NCI-H2107 treated with DMSO at 0.1 percent for 48 hours (cell line): ENCODE results near the gene ALDH2.
A peak's percentile ranks its signal among the peaks of the same experiment; 100 is the strongest.
"Not testable (repeated sequence)": the region's sequence is repeated elsewhere in the genome, so short reads cannot be mapped to it uniquely, and the experiment has no call there.

ENCODE experiments used
- DNase-seq: peaks from one replicate; lab custom pipeline; 2025; ENCODE audit not compliant: unreplicated experiment; lab: John Stamatoyannopoulos, UW

Gene ALDH2

DNA sequence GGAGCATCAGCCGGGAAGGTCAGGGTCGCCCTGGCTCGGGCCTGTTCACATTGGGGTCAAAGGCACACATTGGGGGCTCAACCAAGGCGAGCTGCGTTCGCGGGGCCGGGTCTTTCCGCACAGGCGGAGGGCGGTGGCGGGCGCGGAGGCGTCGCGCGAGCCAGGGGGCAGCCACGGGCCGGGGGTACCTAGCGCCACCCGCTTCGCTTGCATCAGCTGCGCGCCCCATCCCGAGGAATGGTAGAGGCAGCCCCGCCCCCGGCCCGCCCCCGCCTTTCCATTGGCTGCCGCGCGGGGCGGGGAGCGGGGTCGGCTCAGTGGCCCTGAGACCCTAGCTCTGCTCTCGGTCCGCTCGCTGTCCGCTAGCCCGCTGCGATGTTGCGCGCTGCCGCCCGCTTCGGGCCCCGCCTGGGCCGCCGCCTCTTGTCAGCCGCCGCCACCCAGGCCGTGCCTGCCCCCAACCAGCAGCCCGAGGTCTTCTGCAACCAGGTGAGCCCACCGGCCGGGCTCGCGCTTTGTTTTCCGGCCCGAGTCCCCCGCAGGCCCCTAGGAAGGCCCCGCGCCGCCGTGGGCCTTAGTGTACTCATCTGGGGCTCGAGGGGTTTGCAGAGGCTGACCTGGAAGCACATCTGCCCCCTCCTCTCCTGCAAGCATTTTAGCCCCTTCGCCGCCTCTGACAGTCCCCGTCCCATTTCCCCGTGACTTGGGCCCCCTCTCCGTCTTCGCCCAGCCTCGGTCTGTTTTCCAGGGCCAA is at the start of gene ALDH2:
Gene ALDH2 (plus strand): TSS at position 326 of the 754 bp plus-strand sequence. CDS start 50 bp downstream, at position 376.
- peak; percentile 20 for DNase-seq

DNA sequence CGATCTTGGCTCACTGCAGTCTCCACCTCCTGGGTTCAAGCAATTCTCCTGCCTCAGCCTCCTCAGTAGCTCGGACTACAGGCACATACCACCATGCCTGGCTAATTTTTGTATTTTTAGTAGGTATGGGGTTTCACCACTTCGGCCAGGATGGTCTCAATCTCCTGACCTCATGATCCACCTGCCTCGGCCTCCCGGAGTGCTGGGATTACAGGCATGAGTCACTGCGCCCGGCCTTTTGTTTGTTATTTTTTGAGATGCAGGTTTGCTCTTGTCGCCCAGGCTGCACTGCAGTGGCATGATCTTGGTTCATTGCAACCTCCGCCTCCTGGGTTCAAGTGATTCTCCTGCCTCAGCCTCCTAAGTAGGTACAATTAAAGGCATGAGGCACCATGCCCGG is 47.4 kb upstream of the ALDH2 start:
- not testable (repeated sequence) for DNase-seq

DNA sequence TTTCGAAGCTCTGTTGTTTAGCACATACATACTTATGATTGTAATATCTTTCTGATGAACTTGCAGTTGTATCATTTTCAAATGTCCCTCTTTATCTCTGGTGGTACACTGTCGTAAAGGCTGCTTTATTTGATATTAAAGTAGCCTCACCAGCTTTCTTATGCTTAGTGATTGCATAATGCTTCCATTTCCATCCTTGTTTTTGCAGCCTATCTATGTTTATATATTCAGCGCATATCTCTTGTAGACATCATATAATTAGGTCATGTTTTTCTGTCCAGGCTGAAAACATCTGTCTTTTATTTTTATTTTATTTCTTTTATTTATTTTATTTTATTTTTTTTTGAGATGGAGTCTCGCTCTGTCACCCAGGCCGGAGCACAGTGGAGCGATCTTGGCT is 46.3 kb upstream of the ALDH2 start:
- no peak for DNase-seq

DNA sequence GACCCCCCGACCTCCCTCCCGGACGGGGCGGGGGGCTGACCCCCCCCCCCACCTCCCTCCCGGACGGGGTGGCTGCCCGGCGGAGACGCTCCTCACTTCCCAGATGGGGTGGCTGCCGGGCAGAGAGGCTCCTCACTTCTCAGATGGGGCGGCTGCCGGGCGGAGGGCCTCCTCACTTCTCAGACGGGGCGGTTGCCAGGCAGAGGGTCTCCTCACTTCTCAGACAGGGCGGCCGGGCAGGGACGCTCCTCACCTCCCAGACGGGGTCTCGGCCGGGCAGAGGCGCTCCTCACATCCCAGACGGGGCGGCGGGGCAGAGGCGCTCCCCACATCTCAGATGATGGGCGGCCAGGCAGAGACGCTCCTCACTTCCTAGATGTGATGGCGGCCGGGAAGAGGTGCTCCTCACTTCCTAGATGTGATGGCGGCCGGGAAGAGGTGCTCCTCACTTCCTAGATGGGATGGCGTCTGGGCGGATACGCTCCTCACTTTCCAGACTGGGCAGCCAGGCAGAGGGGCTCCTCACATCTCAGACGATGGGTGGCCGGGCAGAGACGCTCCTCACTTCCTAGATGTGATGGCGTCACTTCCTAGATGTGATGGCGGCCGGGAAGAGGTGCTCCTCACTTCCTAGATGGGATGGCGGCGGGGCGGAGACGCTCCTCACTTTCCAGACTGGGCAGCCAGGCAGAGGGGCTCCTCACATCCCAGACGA is 42.9 kb upstream of the ALDH2 start:
- not testable (repeated sequence) for DNase-seq

DNA sequence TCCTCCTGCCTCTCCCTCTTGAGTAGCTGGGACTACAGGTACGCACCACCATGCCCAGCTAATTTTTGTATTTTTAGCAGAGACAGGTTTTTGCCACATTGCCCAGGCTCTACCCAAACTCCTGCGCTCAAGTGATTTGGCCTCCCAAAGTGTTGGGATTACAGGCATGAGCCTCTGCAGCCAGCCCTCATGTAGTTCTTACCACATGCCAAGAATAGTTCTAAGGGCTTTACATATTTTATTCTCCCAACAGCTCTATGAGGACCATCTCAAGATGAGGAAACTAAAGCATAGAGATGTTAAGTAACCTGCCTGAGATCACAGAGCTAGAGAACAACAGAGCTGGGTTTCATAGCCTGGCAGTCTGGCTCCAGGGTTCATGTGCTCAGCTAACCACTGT is 37.9 kb upstream of the ALDH2 start:
- no peak for DNase-seq

DNA sequence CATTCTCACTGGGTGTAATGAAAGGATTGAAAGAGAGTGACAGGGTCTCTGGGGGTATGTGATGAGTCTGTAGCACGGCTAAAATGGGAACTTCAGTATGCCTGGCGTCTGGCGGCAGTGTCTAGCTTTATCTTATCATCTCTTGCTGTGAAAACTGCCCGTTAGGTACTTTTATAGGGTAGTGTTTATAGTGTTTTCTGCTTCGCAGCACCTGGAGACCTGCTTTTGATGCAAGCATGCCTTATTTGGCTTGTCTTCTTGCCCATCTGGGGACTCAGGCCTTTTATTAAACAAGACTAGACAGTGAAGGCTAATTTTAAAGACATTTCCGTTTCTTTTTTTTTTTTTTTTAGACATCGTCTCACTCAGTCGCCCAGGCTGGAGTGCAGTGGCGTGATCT is 36.3 kb upstream of the ALDH2 start:
- no peak for DNase-seq

DNA sequence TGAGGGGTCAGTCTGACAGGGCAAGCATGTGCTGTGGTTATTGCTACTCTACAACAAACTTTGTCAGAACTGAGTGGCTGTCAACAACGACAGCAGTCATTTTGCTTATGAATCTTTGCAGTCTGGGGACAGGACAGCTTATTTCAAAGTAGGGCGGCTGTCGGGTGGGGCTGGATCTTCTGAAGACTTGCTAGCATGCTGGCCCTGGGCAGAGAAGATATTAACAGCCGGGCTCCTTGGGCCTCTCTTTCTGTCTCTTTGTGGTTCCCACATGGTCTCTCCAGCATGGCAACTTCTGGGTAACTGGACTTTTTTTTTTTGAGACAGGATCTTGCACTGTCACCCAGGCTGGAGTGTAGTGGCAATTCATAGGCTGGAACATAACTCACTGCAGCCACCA is 33.9 kb upstream of the ALDH2 start:
- no peak for DNase-seq

DNA sequence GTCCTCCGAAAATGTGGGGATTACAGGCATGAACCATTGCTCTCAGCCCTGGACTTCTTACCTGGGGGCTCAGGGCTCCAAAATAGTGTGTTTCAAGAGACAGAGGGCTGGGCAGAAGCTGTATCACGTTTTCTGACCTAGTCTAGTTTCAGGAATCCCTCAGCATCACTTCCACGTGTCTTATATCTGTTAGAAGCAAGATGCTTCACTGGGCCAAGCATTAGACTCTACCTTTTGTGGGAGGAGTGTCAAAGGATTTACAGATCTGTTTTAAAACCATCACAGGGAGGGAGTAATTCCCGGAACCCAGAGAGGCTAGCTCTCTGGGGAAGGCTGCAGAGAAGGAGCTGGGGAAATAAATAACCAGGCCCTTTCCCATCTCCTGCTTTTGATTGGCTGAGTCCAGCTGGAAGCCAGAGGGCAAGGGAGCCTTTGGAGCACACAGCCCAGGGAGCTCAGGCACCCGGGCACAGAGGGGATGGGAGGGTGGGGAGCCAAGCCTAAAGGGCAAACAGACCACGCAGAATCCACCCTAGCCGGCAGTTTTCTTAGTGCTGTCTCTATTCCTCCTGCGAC is 33.3 kb upstream of the ALDH2 start:
- no peak for DNase-seq

DNA sequence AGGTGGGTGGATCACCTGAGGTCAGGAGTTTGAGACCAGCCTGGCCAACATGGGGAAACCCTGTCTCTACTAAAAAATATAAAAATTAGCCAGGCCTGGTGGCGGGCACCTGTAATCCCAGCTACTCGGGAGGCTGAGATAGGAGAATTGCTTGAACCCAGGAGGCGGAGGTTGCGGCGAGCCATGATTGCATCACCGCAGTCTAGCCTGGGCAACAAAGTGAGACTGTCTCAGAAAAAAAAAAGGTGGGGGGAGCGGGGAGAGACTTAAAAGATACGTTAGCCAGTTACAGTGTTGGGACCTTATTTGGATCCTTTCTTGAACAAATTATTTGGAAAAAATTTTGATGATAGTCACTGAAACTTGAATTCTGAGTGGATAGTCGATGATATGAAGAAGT is 27.2 kb upstream of the ALDH2 start:
- DNase-seq = not testable (repeated sequence)

DNA sequence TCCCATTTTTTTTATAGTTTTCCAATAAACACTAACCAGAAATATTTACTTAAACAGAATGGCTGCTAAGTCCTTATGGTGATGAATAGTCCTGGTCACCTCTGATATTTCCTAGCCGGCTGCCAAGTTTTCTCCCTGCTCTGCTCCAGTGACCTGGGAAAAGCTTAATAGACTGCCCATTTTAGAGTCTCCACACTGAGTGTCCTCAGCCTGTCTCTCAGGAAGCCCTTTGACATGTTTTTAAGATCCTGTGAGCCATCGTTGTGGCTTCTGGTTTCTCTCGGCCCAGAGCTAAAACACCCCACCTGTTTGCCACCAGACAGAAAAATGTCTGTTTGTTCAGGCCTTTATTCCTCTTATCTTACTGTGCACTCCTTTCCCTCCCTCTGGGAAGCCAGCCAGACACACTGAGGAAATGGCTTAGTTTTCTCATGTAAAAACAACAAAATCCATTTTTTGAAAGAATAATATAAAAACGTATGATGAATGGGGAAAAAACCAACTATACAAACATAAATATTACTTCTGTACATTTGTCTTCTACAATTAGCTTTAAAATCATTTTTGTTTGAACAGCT is 25.4 kb upstream of the ALDH2 start:
- no peak for DNase-seq

DNA sequence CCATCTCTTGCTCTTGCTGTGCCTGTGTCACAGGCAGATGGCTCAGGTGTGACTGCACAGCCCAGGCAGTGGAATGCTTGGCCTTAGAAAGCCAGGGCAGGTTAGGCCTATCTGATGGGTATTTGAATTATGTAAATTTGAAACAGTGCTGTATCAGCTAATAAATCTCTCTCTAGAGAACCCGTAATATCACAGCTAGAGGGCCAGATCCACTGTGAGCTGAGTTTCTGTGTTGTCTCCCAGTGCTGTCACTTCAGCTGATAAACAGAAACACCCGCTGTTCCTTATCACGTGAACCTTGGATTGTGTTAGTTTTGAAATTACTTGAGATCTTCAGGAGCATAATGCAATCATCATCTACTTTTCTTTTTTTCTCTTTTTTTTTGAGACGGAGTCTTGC is 21.5 kb upstream of the ALDH2 start:
- DNase-seq = no peak

DNA sequence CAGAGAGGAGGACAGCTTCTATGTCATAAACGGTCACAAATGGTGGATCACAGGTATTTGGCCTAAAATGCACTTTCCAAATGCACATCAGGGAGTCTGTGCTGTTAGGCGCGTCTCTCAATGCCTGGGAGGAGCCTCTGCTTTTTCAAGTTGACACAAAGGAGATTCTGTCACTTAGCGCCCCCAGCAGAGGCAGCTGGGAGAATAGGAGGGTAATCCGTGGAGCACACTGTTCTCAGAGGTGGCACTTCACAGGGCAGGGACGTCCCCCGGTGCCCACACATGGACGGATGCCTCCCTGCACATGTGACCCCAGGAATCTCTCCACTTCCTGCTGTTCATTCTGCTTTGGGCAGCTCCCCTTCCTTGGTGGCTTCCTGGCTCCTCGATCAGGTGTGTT is 19.4 kb upstream of the ALDH2 start:
- no peak for DNase-seq

DNA sequence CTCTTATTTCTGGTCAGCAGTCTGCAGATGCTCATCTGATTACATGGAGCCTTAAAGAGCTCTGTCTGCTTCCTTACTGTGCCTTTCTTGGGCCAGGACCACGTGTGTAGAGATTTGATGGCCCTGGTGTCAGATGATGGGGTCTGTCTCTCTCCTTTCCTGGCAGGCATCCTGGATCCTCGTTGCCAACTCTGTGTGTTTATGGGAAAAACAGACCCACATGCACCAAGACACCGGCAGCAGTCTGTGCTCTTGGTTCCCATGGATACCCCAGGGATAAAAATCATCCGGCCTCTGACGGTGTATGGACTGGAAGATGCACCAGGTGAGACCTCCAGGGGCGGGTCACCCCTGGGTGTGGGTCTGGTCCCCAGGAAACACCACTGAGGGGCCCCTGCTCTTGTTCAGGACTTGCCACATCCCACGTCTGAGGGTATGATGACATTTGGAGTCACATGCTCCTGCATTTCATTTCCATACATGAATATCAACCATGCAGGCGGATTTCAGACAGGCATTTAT is 18.5 kb upstream of the ALDH2 start:
- DNase-seq = no peak

DNA sequence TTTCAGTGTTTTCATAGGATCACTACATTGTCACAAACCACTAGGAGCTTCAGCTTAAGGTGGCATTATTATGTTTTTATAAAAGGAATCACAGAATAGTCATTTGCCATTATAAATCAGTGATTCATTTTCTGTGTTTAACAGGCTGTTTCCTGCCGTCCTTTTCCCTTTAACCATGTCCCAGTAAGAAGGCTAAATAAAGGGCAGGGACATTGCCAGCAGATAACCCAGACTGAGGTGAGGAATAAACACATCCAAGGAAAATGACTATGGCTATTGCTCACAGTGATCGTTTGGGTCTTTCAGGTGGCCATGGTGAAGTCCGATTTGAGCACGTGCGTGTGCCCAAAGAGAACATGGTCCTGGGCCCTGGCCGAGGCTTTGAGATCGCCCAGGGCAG is 17.9 kb upstream of the ALDH2 start:
- no peak for DNase-seq

DNA sequence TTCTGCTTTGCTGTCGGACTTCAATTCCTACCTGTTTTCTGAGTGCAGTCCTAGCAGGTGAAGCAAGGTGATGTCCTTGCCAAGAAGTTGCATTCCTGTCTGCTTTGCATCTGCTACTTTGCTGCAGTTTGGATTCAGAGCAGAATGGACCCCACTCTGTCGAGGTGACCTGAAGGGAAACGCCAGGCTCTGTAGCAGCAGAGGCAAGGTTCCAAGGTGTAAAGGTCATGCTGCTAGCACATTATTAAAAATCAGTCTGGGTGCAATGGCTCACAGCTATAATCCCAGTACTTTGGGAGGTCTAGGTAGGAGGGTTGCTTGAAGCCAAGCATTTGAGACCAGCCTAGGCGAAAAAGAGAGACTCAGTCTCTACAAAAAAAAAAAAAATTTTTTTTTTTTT is 17.3 kb upstream of the ALDH2 start:
- DNase-seq = no peak

DNA sequence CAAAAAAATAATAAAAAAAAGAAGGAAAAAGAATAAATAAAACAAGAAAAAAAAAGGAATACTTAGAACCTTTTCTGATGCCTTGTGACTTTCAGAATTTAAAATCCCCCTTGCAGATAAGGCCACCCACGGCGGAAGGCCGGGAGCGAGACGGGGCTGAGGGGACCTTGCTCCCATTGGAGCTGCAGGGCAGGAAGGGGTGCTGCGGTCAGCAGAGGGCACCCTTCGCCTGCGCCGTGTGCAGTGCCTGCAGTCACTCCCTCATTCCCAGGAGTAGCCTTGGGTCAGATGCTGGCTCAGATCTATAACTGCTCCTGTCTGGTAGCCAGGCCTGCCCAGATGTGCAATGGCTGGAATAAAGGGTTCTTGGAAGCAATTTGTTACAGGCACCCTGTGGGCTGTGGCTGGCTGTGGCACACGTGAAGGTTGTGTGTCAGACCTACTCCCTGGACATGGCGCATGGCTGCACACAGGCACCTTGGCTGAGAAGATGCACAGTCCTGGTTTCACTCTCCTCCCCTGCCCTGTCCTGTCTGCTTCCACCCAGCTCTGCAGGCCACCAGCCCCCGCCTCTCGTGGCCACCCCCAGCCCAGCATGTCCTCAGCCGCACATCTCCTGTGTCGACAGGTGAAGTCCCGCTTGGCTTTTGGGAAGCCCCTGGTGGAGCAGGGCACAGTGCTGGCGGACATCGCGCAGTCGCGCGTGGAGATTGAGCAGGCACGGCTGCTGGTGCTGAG is 13.4 kb upstream of the ALDH2 start:
- peak; percentile 3 for DNase-seq

DNA sequence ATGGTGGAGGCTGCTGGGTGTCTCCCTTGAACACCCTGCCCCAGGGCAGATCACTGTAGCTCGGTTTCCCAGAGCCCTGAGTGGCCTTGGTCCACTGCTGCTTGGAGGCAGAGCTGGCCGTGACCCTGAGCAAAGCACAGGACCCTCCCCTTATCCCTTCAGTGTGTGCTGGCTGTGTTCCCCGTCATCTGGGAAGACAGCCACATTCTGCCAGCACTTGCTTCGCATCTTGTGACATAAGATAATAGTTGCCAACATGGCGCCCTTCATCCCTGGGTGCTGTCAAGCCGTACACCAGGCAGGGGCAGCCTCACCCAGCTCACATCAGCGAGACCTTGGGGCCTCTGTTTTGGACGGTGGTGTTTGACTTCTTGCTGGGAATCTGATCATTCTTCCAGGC is 12.1 kb upstream of the ALDH2 start:
- DNase-seq = no peak

DNA sequence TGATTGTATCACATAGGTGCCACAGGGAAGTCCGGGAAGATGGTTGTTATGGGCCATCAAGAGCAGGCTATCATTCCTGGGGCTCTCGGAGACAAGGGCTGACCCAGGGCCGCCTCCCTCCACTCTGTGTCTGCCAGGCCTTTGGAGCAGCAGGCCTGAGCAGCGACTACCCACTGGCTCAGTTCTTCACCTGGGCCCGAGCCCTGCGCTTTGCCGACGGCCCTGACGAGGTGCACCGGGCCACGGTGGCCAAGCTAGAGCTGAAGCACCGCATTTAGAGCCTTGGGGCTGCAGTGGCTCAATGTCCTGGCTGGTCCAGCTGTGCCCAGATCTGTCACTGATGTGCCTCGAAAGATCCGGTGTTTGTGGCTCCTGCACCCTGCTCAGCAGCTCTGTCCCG is 10.5 kb upstream of the ALDH2 start:
- no peak for DNase-seq

DNA sequence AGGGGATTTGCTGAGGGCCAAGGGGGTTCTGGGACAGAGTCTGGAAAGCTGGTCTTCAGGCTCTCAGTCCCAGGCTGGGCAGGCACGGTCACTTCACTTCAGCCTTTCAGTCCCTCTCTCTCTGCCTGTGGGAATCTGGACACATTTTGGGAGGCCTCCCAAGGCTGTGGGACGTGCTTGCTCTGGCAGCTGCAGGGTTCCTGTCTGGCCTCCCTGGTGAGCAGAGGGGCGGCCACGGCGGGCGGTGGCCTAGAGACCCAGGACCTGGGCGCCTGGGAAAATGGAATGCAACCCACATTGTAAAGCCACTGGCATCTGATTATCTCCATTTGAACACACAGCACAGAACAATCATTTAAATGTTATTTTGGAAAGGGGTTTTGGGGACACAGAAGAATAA is 10.1 kb upstream of the ALDH2 start:
- no peak for DNase-seq

DNA sequence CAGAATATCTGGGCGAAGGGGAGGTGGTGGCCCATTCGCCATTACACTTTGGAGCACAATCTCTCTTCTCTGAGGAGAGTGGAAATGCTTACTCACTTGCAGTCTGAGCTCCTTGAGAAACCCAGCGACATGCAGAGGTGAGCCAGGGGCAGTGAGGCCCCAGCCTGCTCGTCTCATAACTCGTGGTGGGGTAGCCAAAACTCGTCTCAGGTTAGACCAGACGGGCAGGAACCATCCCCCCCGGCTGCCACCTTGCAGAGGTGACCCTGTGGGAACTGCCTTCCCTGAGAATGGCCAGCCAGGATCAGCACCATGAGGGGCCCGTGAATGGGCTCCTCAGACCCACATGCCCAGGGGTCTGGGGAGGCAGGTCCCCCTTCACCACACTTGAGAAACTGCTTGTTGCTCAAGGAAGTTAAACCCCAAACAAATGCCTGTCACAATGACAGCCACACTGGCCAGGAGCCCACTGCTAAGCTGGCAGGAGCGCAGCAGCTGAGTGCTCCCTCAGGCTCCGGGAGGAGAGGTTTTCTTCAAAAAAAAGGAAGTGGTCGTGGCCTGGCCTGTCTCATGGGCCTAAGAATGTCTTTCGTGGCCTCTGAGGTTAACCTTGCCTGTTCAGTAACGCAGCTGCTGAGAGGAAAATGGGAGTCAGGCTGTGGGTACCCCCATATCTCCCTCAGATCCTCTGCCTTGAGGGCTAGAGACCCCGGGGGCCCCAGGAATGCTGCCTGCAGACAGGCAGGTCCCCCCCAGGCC is 9.2 kb upstream of the ALDH2 start:
- DNase-seq = no peak
